ENCODE results near the gene GPR18. TPM values are rescaled to one million over a fixed set of nuclear protein-coding genes. Genes with fewer than 3 reads are reported as not detected.

Gene GPR18
- total RNA-seq, 1 donor from 2014 or later, result under 0.01 TPM

DNA sequence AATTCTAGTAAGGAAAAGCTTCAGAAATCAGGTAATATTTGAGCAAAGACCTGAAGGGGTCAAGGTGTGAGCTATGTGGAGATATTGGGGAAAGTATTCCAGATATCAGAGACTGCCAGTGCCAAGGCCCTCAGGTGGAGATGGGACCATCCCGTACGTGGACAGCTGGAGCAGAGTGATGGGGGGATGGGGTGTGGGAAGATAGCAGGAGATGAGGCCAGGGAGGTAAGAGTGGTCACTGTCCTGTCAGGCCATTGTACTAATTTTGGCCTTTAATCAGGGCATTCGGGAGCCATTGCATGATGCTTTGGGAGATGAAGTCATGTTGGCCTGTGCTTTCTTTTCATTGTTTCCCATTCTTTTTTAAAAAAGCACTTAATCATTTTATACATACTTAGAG, 13.1 kb upstream of the GPR18 start:
- no peak overlapping the region for H3K27ac ChIP-seq (ENCODE audit: low read depth, low read length)
- H3K4me3 ChIP-seq (ENCODE audit: low read length in 3 of 3), result no peak overlapping the region
- peaks cover 6 to 16% (median 9%) of the 10 kb centered on the region in 3 donors for H3K4me1 ChIP-seq (ENCODE audit: control insufficient read depth in 3 of 3, insufficient read depth in 3 of 3, low read length in 3 of 3)
- H3K9ac ChIP-seq (ENCODE audit: low read depth in 1 of 3, low read length in 3 of 3), result no peak overlapping the region
- H3K27me3 ChIP-seq (ENCODE audit: control insufficient read depth in 3 of 3, insufficient read depth in 3 of 3, low read length in 3 of 3), result no peaks in the 10 kb centered on the region
- peaks cover 2 to 5% (median 4%) of the 10 kb centered on the region in 3 donors for H3K9me3 ChIP-seq (ENCODE audit: control insufficient read depth in 3 of 3, low read length in 3 of 3)
- H3K36me3 ChIP-seq (ENCODE audit: control insufficient read depth in 3 of 3, insufficient read depth in 3 of 3, low read length in 3 of 3), result no peaks in the 10 kb centered on the region

DNA sequence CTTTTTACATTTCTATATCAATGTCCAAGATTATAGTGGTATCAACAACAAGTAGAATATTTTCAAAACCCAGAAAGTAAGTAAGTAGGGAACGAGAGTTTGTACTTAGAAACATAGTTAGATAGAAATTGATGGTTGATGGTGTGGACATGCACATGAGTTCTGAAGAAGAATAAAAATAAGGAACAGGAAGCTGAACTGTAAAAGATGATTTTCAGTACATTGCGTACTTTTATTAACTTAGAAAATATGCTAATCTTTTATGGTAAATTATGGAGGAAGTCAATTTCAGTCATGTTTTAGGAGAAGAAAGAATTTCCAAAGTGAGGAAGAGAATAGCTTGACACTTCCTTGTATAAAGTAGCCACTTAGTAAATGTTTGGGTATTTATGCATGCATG, 12.3 kb upstream of the GPR18 start:
- no peaks in the 10 kb centered on the region for H3K36me3 ChIP-seq (ENCODE audit: control insufficient read depth in 3 of 3, insufficient read depth in 3 of 3, low read length in 3 of 3)
- no peaks in the 10 kb centered on the region for H3K27me3 ChIP-seq (ENCODE audit: control insufficient read depth in 3 of 3, insufficient read depth in 3 of 3, low read length in 3 of 3)
- no peak overlapping the region for H3K27ac ChIP-seq (ENCODE audit: low read depth, low read length)
- peaks cover 2 to 5% (median 4%) of the 10 kb centered on the region in 3 donors for H3K9me3 ChIP-seq (ENCODE audit: control insufficient read depth in 3 of 3, low read length in 3 of 3)
- peaks cover 6 to 11% (median 8%) of the 10 kb centered on the region in 3 donors for H3K4me1 ChIP-seq (ENCODE audit: control insufficient read depth in 3 of 3, insufficient read depth in 3 of 3, low read length in 3 of 3)
- no peak overlapping the region for H3K9ac ChIP-seq (ENCODE audit: low read depth in 1 of 3, low read length in 3 of 3)
- H3K4me3 ChIP-seq (ENCODE audit: low read length in 3 of 3), result no peak overlapping the region

- H3K9me3 ChIP-seq (ENCODE audit: control insufficient read depth in 3 of 3, low read length in 3 of 3), result peaks cover 2 to 5% (median 4%) of the 10 kb centered on the region in 3 donors
- H3K9ac ChIP-seq (ENCODE audit: low read depth in 1 of 3, low read length in 3 of 3), result no peak overlapping the region
- no peak overlapping the region for H3K27ac ChIP-seq (ENCODE audit: low read depth, low read length)
- H3K27me3 ChIP-seq (ENCODE audit: control insufficient read depth in 3 of 3, insufficient read depth in 3 of 3, low read length in 3 of 3), result no peaks in the 10 kb centered on the region
- no peaks in the 10 kb centered on the region for H3K36me3 ChIP-seq (ENCODE audit: control insufficient read depth in 3 of 3, insufficient read depth in 3 of 3, low read length in 3 of 3)
- peaks cover 3 to 12% (median 8%) of the 10 kb centered on the region in 3 donors for H3K4me1 ChIP-seq (ENCODE audit: control insufficient read depth in 3 of 3, insufficient read depth in 3 of 3, low read length in 3 of 3)
- H3K4me3 ChIP-seq (ENCODE audit: low read length in 3 of 3), result no peak overlapping the region
Measured at GRCh38 chr13:99269627-99270241, 11.6 kb upstream of the GPR18 start.

DNA sequence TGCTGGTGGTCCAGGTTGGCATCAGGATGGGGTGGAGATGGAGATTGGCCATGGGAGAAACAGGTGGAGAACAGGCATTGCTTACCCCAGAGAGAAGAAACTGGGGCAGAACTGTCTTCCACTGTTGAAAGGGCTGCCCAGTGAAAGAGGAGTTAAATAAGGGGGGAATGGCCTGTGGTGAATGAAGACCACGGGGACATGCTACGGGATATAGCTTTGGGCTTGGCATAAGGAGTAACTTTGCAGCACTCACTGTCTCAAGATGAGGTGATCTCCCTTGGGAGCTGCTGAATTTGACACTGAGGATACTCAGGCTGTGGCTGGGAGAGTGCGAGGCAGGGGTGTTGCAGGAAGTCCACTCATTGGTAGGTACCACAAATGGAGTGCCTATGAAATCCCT, 10.6 kb upstream of the GPR18 start:
- no peak overlapping the region for H3K27ac ChIP-seq (ENCODE audit: low read depth, low read length)

DNA sequence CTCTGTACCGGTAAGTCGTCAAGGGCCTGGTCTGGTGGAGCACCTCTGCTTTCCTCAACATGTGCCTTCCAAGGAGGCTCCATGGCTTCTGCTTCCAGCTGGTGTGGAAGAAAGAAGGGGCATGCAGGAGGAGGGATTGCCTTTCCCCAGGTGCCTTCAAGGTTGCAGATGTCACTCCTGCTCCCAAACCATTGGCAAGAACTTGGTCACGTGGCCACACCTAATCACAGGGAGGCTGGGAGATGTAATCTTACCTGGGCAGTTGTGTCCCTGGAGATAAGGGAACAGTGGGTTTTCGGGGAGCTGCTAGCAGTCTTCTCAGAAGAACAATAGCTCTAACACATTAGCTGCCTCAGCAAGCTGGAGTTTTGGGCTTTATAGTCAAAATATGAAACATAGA, 9.7 kb upstream of the GPR18 start:
- Histone ChIP-seq H3K4me1 (ENCODE audit: control insufficient read depth in 3 of 3, insufficient read depth in 3 of 3, low read length in 3 of 3) (peaks cover 16 to 30% (median 22%) of the 10 kb centered on the region in 3 donors), H3K4me3 (ENCODE audit: low read length in 3 of 3) (no peak overlapping the region), H3K27me3 (ENCODE audit: control insufficient read depth in 3 of 3, insufficient read depth in 3 of 3, low read length in 3 of 3) (no peaks in the 10 kb centered on the region), H3K36me3 (ENCODE audit: control insufficient read depth in 3 of 3, insufficient read depth in 3 of 3, low read length in 3 of 3) (no peaks in the 10 kb centered on the region), H3K9ac (ENCODE audit: low read depth in 1 of 3, low read length in 3 of 3) (no peak overlapping the region), H3K9me3 (ENCODE audit: control insufficient read depth in 3 of 3, low read length in 3 of 3) (peaks cover 2 to 5% (median 4%) of the 10 kb centered on the region in 3 donors), H3K27ac (ENCODE audit: low read depth, low read length) (no peak overlapping the region)

More for the DNA sequence above, 10.6 kb upstream of the GPR18 start:
- Histone ChIP-seq H3K4me3 (ENCODE audit: low read length in 3 of 3) (no peak overlapping the region), H3K4me1 (ENCODE audit: control insufficient read depth in 3 of 3, insufficient read depth in 3 of 3, low read length in 3 of 3) (peaks cover 11 to 21% (median 17%) of the 10 kb centered on the region in 3 donors), H3K9me3 (ENCODE audit: control insufficient read depth in 3 of 3, low read length in 3 of 3) (peaks cover 2 to 5% (median 4%) of the 10 kb centered on the region in 3 donors), H3K27me3 (ENCODE audit: control insufficient read depth in 3 of 3, insufficient read depth in 3 of 3, low read length in 3 of 3) (no peaks in the 10 kb centered on the region), H3K9ac (ENCODE audit: low read depth in 1 of 3, low read length in 3 of 3) (no peak overlapping the region), H3K36me3 (ENCODE audit: control insufficient read depth in 3 of 3, insufficient read depth in 3 of 3, low read length in 3 of 3) (no peaks in the 10 kb centered on the region)

- Histone ChIP-seq H3K4me3 (ENCODE audit: low read length in 3 of 3) (no peak overlapping the region), H3K9me3 (ENCODE audit: control insufficient read depth in 3 of 3, low read length in 3 of 3) (no peaks in the 10 kb centered on the region), H3K27me3 (ENCODE audit: control insufficient read depth in 3 of 3, insufficient read depth in 3 of 3, low read length in 3 of 3) (no peaks in the 10 kb centered on the region), H3K9ac (ENCODE audit: low read depth in 1 of 3, low read length in 3 of 3) (no peak overlapping the region), H3K4me1 (ENCODE audit: control insufficient read depth in 3 of 3, insufficient read depth in 3 of 3, low read length in 3 of 3) (peaks cover 16 to 33% (median 28%) of the 10 kb centered on the region in 3 donors), H3K27ac (ENCODE audit: low read depth, low read length) (no peak overlapping the region), H3K36me3 (ENCODE audit: control insufficient read depth in 3 of 3, insufficient read depth in 3 of 3, low read length in 3 of 3) (no peaks in the 10 kb centered on the region)
Measured at GRCh38 chr13:99266827-99267226, 8.6 kb upstream of the GPR18 start.

GRCh38 chr13:99265821-99266426, 7.7 kb upstream of the GPR18 start:
- no peaks in the 10 kb centered on the region for H3K27me3 ChIP-seq (ENCODE audit: control insufficient read depth in 3 of 3, insufficient read depth in 3 of 3, low read length in 3 of 3)
- H3K4me3 ChIP-seq (ENCODE audit: low read length in 3 of 3), result no peak overlapping the region
- no peaks in the 10 kb centered on the region for H3K36me3 ChIP-seq (ENCODE audit: control insufficient read depth in 3 of 3, insufficient read depth in 3 of 3, low read length in 3 of 3)
- H3K4me1 ChIP-seq (ENCODE audit: control insufficient read depth in 3 of 3, insufficient read depth in 3 of 3, low read length in 3 of 3), result peaks cover 17 to 33% (median 28%) of the 10 kb centered on the region in 3 donors
- no peaks in the 10 kb centered on the region for H3K9me3 ChIP-seq (ENCODE audit: control insufficient read depth in 3 of 3, low read length in 3 of 3)
- H3K27ac ChIP-seq (ENCODE audit: low read depth, low read length), result no peak overlapping the region
- H3K9ac ChIP-seq (ENCODE audit: low read depth in 1 of 3, low read length in 3 of 3), result no peak overlapping the region

GRCh38 chr13:99265162-99265800, 7.1 kb upstream of the GPR18 start:
- Histone ChIP-seq H3K9me3 (ENCODE audit: control insufficient read depth in 3 of 3, low read length in 3 of 3) (no peaks in the 10 kb centered on the region), H3K27me3 (ENCODE audit: control insufficient read depth in 3 of 3, insufficient read depth in 3 of 3, low read length in 3 of 3) (no peaks in the 10 kb centered on the region), H3K27ac (ENCODE audit: low read depth, low read length) (no peak overlapping the region), H3K9ac (ENCODE audit: low read depth in 1 of 3, low read length in 3 of 3) (peak overlapping the region in 1 of 3 donors; percentile 10), H3K36me3 (ENCODE audit: control insufficient read depth in 3 of 3, insufficient read depth in 3 of 3, low read length in 3 of 3) (no peaks in the 10 kb centered on the region), H3K4me3 (ENCODE audit: low read length in 3 of 3) (no peak overlapping the region), H3K4me1 (ENCODE audit: control insufficient read depth in 3 of 3, insufficient read depth in 3 of 3, low read length in 3 of 3) (peaks cover 17 to 34% (median 28%) of the 10 kb centered on the region in 3 donors)

GRCh38 chr13:99264051-99264450, 5.9 kb upstream of the GPR18 start:
- Histone ChIP-seq H3K9me3 (ENCODE audit: control insufficient read depth in 3 of 3, low read length in 3 of 3) (no peaks in the 10 kb centered on the region), H3K27me3 (ENCODE audit: control insufficient read depth in 3 of 3, insufficient read depth in 3 of 3, low read length in 3 of 3) (no peaks in the 10 kb centered on the region), H3K4me1 (ENCODE audit: control insufficient read depth in 3 of 3, insufficient read depth in 3 of 3, low read length in 3 of 3) (peaks cover 17 to 39% (median 30%) of the 10 kb centered on the region in 3 donors), H3K9ac (ENCODE audit: low read depth in 1 of 3, low read length in 3 of 3) (peak overlapping the region in 1 of 3 donors; percentile 1), H3K27ac (ENCODE audit: low read depth, low read length) (peak overlapping the region; percentile 15), H3K36me3 (ENCODE audit: control insufficient read depth in 3 of 3, insufficient read depth in 3 of 3, low read length in 3 of 3) (peaks cover 0 to 2% (median 2%) of the 10 kb centered on the region in 3 donors), H3K4me3 (ENCODE audit: low read length in 3 of 3) (no peak overlapping the region)
